ENCODE results near the gene TBC1D22B.
"Not testable (repeated sequence)": the region's sequence is repeated elsewhere in the genome, so short reads cannot be mapped to it uniquely, and the experiment has no call there.

TBC1D22B gene

GRCh38 chr6:37269105-37269504, 11.5 kb downstream of the TBC1D22B start:
- DNase-seq = no peak

- no peak for DNase-seq
Observed at GRCh38 chr6:37272834-37273566, 15.4 kb downstream of the TBC1D22B start.

DNA sequence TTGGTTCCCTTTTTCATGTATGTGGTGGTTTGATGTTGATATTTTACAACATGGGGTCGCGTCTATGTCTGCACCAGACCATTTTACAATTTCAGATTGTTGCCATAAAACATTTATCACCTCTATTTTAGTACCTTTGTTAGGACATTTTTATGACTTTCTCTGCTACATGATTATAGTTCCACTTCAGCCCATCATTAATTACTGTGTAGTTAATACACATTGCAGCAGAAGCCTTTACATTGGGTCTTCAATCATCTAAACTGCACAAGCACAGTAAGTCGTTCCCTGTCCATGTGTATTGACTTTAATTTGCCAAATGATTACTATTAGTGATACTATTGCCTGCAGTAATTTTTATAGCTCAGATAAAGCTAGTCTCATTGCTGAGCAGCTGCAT, 16.1 kb downstream of the TBC1D22B start:
- DNase-seq = no peak

DNA sequence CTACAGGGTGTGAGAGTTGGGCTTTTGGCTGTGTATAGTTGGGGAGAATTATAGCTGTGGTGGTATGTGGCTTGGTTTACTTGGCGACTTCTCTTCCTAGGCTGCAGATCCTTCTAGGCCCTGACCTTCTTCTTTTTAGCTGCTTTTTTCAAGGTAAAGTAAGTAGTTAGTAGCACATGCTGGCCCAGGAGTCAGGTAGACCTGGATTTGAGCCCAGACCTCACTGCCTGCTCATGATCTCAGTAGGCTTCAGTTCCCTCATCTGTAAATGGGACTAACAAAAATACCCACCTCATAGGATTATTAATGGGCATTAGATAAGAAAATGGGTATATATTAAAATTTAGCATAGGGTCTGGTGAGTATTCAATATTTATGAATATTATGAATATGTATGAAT, 17.8 kb downstream of the TBC1D22B start:
- no peak for DNase-seq

DNA sequence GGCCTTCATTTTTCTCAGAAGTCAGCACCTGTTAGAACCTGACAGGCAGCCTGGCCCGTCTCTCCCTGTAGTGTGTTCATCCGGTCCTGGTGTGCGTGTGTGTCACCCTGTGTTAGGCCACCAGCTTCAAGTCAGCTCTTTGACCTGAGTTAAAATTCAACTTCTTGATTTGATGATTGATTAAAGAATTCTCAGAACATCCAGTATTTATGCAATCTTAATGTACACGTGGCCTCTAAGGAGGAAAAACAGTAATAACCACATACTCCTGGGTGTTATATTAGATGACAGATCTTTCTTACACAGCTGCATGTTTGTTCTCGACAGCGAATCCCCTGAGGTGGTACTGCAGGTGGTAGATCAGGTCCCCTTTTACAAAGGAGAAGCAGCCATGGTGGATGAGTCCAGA, 19.4 kb downstream of the TBC1D22B start:
- no peak for DNase-seq

DNA sequence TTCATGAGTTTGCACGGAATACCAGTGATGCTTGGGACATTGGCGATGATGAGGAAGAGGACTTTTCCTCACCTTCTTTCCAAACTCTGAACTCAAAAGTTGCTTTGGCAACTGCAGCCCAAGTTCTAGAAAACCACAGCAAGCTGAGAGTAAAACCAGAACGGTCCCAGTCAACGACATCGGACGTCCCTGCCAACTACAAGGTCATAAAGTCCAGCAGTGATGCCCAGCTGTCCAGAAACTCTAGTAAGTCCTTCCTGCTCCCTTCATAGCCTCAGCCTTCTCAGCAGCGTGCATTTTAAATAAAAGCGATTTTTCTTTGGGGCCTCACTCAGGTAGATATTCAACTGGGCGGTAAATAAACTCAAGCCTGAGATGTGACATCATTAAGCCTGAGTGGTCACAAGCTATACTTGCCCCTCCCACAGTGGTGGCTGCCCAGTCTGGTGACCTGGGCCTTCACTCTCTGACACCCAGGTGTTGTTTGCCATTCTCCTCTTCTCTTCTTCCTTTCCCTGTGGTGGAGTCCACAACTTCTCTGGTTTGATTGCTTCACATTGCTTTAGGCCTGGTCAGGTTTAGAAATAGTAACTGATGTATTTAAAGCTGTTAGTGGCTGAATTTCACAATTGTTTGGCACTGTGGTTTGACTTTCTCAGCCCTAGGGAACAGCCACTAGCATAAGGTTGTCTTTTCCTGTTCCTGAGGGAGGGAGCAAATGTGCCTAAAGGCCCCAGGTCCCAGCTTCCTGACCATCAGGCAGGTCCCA, 22.0 kb downstream of the TBC1D22B start:
- no peak for DNase-seq

GRCh38 chr6:37280162-37280887, 22.8 kb downstream of the TBC1D22B start:
- DNase-seq = no peak

DNA sequence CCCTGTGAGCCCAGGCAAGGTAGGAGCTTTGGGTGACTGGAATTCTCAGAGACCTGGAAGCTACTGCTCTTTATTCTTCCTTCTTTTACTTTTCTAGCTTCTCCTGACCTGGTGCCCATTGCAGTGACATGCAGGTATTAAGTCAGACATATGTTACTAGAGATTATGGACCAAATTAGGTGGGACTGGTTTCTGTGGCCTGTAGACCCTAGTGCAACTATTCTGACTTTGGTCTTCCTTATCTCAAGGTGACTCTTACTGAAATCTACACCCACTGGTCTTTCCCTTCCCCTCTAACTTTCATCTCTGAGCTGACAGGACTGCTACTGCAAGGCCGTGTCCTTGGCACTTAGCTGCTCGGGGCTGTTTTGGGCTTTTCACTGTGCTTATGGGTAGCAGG, 24.8 kb downstream of the TBC1D22B start:
- no peak for DNase-seq

GRCh38 chr6:37283268-37283667, 25.7 kb downstream of the TBC1D22B start:
- DNase-seq = no peak

DNA sequence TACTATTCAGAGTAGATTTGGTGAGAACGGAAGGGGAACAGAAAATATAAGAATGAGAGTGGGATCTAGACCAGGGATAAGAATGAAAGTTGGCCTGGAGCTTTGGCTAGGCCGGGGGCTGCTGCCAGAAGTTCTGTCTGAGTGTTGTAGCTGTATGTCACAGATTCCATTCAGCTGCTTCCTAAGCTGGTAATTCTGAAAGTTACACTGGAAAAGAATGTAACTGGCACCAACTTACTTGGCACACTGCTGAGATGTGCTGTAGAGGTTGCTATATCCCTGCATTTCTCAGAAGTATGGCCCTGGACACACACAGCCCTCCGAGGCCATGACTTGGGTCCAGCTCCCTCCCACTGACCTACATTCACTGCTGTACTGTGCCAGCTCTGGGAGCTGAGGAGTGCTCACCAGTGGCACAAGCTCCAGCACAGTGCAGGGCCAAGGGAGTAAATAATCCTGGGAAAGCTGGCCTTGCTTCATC, 26.1 kb downstream of the TBC1D22B start:
- no peak for DNase-seq

DNA sequence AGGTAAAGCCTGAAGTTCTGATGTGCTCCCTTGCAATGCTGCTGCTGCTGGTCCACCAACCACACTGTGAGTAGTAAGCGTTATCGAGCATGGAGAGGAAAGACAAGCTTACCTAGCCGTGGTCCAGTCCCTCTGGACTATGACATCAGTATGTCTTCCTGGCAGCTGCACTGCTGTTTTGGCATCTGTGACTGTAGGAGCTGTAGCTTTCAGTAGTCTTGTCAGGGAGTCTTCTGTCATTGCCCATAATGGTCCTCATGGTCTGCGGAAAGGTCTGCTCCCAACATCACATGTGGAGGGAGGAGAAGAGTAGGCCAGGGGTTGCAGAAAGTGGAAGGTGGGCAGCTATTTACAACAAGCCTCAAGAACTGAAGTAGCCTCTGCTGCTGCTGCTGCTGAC, 27.2 kb downstream of the TBC1D22B start:
- DNase-seq = no peak

- no peak for DNase-seq
Observed at GRCh38 chr6:37285861-37286311, 28.3 kb downstream of the TBC1D22B start.

- DNase-seq = no peak
Observed at GRCh38 chr6:37287519-37288157, 30.1 kb downstream of the TBC1D22B start.

DNA sequence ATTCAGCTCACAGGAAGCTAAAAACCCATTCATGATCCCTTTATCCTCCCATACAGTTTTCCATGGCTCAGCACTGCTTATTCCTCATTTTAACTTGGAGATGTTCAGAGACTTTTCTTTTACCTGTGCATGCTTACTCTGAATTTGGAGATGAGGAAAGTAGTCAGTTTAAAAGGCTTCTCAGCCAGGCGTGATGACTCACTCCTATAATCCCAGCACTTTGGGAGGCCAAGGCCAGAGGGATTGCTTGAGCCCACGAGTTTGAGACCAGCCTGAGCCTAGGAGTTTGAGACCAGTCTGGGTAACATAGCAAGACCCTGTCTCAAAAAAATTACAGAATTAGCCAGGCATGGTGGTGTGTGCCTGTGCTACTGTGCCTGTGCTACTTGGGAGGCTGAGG, 30.7 kb downstream of the TBC1D22B start:
- no peak for DNase-seq

DNA sequence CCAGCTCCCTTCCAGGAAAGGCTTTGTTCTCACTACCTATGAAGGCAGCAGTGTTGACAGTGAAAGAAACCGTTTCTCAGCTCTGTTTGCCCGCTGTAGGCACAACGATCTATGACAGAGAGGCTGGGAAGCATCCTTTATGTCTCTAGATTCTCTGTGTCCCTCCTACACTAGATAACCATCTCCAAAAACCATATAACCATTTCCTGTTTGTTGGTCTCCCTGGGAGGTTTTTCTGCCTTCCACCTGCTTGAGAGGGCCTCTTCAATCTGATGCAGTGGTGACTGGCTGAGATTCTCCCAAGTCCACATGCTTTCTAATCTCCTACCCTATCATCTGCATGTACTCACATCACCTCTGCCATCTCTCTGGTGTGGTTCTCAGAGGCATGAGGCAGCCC, 32.4 kb downstream of the TBC1D22B start:
- no peak for DNase-seq

DNA sequence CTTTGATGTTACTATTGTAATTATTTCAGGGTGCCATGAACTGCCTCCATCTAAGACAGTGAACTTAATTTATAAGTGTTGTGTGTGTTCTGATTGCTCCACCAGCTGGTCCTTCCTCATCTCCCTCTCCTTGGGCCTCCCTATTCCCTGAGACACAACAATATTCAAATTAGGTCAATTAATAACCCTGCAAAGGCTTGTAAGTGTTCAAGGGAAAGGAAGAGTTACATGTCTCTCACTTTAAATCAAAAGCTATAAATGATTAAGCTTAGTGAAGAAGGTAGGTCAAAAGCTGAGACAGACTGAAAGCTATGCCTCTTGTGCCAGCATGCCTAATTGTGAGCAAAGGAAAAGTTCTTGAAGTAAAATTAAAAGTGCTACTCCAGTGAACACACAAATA, 35.9 kb downstream of the TBC1D22B start:
- no peak for DNase-seq

- not testable (repeated sequence) for DNase-seq
Observed at GRCh38 chr6:37297637-37298036, 40.1 kb downstream of the TBC1D22B start.

- no peak for DNase-seq
Observed at GRCh38 chr6:37298958-37299357, 41.4 kb downstream of the TBC1D22B start.

DNA sequence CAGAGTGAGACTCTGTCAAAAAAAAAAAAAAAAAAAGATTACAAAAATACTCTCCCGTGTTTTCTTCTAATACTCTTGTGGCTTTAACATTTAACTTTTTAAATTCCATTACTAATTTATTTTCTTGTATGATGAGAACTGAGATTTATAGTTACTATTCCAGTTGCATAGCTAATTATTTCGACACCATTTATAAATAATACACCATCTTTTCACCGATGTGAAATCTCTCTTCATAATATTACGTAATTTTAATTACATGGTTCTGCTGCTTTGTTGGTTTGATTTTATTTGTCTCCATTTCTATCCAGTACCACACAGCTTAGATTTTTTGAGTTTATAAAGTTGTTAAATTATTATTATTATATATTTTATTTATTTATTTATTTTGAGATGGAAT, 42.4 kb downstream of the TBC1D22B start:
- no peak for DNase-seq

- DNase-seq = no peak
Observed at GRCh38 chr6:37302086-37302686, 44.6 kb downstream of the TBC1D22B start.

- DNase-seq = no peak
Observed at GRCh38 chr6:37303091-37303660, 45.6 kb downstream of the TBC1D22B start.

GRCh38 chr6:37303891-37304503, 46.4 kb downstream of the TBC1D22B start:
- DNase-seq = no peak

Data from NCI-H2081 treated with DMSO at 0.1 percent for 48 hours (cell line).